HG03039 (cell line): Measurements from ENCODE around the gene HAT1.
A peak's percentile ranks its signal among the peaks of the same experiment; 100 is the strongest.
"Not testable (repeated sequence)": the region's sequence is repeated elsewhere in the genome, so short reads cannot be mapped to it uniquely, and the experiment has no call there.

Experiments
- ATAC-seq: cut with Tn5 transposase; IDR thresholded peaks from one replicate; pipeline ENCODE4 v1.9.1; 2021; ENCODE audit warnings: mild to moderate bottlenecking, moderate library complexity; ENCODE audit not compliant: unreplicated experiment

The HAT1 gene

GRCh38 chr2:171966688-171967087 is 44.4 kb downstream of the HAT1 start:
- no peak for ATAC-seq

DNA sequence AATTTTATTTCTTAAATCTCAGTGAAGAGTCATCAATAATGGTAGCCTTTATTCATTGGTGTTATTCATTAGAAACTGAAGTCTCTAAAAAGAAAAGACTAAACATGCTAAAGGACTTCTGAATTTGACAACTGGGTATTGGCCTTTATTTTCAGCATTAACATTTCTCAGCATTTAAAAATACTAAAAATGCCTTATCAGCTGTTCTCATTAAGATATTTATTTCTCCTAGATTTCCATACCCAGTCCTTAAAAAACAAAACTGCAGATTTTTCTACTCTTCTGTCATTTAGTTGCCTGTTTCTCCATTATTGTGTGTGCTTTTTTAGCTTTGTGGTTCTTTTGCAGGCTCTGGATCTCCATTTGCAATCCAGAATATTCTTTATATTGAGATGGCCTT is 46.2 kb downstream of the HAT1 start:
- no peak for ATAC-seq

GRCh38 chr2:171972329-171972982 is 50.2 kb downstream of the HAT1 start:
- ATAC-seq = no peak

GRCh38 chr2:171979103-171979502 is 56.8 kb downstream of the HAT1 start:
- ATAC-seq = no peak

GRCh38 chr2:171983924-171984323 is 61.7 kb downstream of the HAT1 start:
- not testable (repeated sequence) for ATAC-seq

- ATAC-seq = no peak
Measured at GRCh38 chr2:171985076-171985475, 62.8 kb downstream of the HAT1 start.

- no peak for ATAC-seq
Measured at GRCh38 chr2:171986778-171987177, 64.5 kb downstream of the HAT1 start.

- ATAC-seq = no peak
Measured at GRCh38 chr2:171991027-171991426, 68.8 kb downstream of the HAT1 start.

DNA sequence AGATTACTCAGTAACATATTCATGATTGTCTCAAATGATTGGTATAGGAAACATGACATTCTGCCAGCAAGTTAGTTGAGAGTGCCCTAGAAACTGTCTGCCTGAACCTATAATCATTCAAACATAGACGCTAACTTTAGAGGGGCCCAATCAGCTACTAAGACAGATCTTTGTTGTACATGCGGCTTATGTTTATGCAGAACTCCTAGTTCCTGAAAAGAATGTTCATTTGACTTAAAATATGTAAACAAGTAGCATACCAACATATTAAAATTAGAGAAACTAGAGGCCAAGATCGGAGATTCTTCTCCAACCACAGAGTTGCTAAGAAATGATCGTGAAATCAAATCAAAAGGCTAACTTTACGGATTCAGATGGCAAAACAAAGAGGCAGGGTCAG is 73.3 kb downstream of the HAT1 start:
- ATAC-seq = no peak

- ATAC-seq = no peak
Measured at GRCh38 chr2:171996021-171996420, 73.8 kb downstream of the HAT1 start.

DNA sequence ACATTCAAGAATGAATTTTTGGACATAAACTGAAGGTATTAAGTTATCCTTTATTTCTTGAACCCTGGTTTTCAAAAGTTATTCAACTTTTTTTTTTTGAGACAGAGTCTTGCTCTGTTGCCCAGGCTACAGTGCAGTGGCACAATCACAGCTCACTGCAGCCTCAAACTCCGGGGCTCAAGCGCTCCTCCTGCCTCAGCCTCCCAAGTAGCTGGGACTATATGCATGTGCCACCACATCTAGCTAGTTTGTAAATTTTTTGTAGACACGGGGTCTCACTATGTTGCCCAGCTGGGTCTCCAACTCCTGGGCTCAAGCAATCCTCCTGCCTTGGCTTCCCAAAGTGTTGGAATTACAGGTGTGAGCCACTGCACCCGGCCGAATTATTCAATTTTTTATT is 74.8 kb downstream of the HAT1 start:
- not testable (repeated sequence) for ATAC-seq

DNA sequence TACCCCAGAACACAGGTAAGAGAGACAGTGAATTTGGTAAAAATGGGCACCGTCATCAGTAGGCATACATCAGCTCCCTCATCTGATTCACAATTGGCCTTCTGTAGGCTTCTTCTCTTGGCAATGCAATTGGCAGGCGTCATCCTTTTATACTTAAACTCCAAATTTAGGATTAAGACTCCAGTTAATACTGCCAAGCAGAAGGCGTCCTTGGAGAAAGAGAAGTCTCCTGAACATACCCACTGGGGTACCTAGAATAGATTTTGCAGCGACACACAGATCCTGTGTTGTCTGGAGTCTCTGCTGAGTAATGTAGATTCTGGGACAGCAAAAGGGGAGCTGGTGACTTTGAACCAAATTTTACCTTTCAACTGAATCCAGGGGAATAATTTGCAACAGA is 76.9 kb downstream of the HAT1 start:
- ATAC-seq = no peak

- ATAC-seq = peak; percentile 96
Measured at GRCh38 chr2:171999604-172000469, 77.6 kb downstream of the HAT1 start, which contains the start of gene METAP1D. TSS of gene METAP1D (plus strand) at chr2:171999953. CDS start at chr2:171999970, 17 bp downstream.

DNA sequence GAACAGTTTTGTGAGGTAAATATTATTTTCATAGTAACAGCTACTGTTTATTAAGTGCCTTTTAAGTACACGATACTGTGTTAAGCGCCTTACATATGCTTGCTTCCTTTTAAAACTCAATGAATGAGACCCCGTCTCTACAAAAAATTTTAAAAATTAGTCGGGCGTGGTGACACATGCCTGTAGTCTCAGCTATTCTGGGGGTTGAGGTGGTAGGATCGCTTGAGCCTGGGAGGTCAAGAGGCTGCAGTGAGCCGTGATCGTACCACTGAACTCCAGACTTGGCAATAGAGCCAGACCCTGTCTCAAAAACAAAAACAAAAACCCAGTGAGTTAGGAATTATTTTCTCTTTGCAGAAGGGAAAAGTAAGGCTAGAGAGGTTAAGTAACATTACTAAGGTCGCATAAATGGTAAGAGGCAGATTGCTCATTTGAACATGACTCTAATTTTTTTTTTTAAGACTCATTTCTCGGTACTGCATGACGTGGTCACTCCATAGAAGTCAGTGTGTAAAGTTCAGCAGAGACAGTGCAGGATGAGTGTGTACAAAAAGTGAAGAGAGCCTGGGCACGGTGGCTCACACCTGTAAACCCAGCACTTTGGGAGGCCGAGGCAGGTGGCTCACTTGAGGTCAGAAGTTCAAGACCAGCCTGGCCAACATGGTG is 78.6 kb downstream of the HAT1 start:
- no peak for ATAC-seq

GRCh38 chr2:172007372-172007771 is 85.1 kb downstream of the HAT1 start:
- no peak for ATAC-seq

GRCh38 chr2:172009823-172010222 is 87.6 kb downstream of the HAT1 start:
- ATAC-seq = no peak

GRCh38 chr2:172011812-172012575 is 89.7 kb downstream of the HAT1 start:
- no peak for ATAC-seq

DNA sequence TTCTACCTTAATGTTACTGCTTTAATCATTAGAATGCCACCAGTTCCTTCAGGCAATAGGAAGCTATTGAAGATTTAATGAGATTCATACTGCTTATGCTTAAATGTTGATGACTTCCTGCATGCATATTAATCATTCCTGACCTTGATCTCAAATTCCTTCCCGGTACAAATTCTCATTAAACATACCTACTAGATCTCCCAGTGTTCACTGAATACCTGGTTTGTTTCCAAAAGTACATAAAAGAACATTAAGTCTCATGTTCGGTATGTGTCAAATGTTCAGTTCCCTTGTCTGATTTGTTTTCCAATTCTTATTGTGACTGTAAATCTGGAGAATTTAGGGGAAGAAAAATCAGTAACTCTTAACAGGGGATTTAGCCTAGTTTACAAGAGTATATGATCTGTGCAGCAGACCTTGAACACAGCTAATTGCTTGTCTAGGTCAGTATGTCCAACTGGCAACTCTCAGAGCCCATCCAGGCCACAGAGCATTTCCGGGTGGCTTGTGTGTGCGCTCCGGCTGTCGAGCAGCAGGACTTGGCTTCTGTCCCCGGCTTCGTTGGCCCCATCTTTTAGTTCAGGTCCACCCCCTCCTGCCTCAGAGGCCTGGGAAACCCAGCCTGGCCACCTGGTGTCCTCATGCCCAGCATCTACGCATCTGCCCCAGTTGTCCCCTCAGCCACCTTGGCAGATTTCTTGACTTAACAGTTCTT is 90.6 kb downstream of the HAT1 start:
- no peak for ATAC-seq

- no peak for ATAC-seq
Measured at GRCh38 chr2:172013396-172013795, 91.1 kb downstream of the HAT1 start.
